Thyroid gland (tissue), 4 donors: ENCODE results near the gene SESN3.

Experiments
- POLR2A ChIP-seq, 2 donors: fragments of 450-650 bp; IDR thresholded peaks; one replicate each; pipeline ENCODE4 v1.6.1; 2017; ENCODE audit warnings: antibody characterized with exemption in 2 of 2, mild to moderate bottlenecking in 2 of 2, moderate library complexity in 1 of 2
- TF ChIP-seq, protein P1 (sequence below), 6 experiments: fragments of 200-600 bp in 3 of 6; fragments of 450-650 bp in 3 of 6; sonication (generic) in 3 of 6; IDR thresholded peaks; one replicate each; pipeline ENCODE4 v1.5.1; 2016 to 2019; ENCODE audit warnings: antibody characterized with exemption in 6 of 6, mild to moderate bottlenecking in 2 of 6, inconsistent platforms in 1 of 6, moderate library complexity in 1 of 6

DNA sequence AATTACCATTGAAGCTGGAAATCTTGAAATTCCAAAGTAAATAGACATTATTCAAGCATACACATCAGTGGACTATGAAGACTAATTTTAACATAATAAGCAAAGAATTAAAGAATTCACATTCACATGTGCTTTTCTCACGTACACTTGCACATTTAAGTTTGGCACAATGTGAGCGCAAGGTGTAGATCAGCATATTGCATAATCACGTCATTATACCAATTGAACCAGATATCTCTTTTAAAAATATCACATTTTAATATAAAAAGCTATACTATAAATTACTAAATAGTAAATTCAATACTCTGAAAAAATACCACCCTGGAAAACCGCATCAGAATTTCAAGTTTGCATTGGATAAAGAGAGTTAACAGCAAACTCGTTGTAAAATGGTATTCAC is 60.7 kb downstream of the SESN3 start:
- TF ChIP-seq, protein P1, sequence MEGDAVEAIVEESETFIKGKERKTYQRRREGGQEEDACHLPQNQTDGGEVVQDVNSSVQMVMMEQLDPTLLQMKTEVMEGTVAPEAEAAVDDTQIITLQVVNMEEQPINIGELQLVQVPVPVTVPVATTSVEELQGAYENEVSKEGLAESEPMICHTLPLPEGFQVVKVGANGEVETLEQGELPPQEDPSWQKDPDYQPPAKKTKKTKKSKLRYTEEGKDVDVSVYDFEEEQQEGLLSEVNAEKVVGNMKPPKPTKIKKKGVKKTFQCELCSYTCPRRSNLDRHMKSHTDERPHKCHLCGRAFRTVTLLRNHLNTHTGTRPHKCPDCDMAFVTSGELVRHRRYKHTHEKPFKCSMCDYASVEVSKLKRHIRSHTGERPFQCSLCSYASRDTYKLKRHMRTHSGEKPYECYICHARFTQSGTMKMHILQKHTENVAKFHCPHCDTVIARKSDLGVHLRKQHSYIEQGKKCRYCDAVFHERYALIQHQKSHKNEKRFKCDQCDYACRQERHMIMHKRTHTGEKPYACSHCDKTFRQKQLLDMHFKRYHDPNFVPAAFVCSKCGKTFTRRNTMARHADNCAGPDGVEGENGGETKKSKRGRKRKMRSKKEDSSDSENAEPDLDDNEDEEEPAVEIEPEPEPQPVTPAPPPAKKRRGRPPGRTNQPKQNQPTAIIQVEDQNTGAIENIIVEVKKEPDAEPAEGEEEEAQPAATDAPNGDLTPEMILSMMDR (IDR thresholded peaks at IDR 0.05), result no peak
- TF ChIP-seq POLR2A (IDR thresholded peaks at IDR 0.05), result no peak
